Duodenal mucosa (tissue), 2 donors: Measurements from ENCODE around the gene DHX32.

Experiments
- H3K27ac ChIP-seq: one replicate; pipeline ENCODE4 v1.7.0; 2013; ENCODE audit warnings: low read depth, low read length
- H3K27me3 ChIP-seq, 2 donors: one replicate each; pipeline ENCODE4 v1.7.0; 2013; ENCODE audit warnings: low read length in 2 of 2, control low read depth in 1 of 2; ENCODE audit not compliant: insufficient read depth in 2 of 2, control insufficient read depth in 1 of 2
- H3K36me3 ChIP-seq, 2 donors: one replicate each; pipeline ENCODE4 v1.7.0; 2013; ENCODE audit warnings: low read length in 2 of 2, control low read depth in 1 of 2; ENCODE audit not compliant: insufficient read depth in 2 of 2, control insufficient read depth in 1 of 2
- H3K4me1 ChIP-seq, 2 donors: one replicate each; pipeline ENCODE4 v1.7.0; 2013; ENCODE audit warnings: low read length in 2 of 2, control low read depth in 1 of 2; ENCODE audit not compliant: insufficient read depth in 2 of 2, control insufficient read depth in 1 of 2
- H3K4me3 ChIP-seq, 2 donors: one replicate each; pipeline ENCODE4 v1.7.0; 2013; ENCODE audit warnings: low read length in 2 of 2, low read depth in 1 of 2
- H3K9ac ChIP-seq, 2 donors: one replicate each; pipeline ENCODE4 v1.7.0; 2013; ENCODE audit warnings: low read length in 2 of 2, low read depth in 1 of 2
- H3K9me3 ChIP-seq, 2 donors: one replicate each; pipeline ENCODE4 v1.7.0; 2013; ENCODE audit warnings: low read length in 2 of 2, control low read depth in 1 of 2; ENCODE audit not compliant: control insufficient read depth in 1 of 2

Gene DHX32

DNA sequence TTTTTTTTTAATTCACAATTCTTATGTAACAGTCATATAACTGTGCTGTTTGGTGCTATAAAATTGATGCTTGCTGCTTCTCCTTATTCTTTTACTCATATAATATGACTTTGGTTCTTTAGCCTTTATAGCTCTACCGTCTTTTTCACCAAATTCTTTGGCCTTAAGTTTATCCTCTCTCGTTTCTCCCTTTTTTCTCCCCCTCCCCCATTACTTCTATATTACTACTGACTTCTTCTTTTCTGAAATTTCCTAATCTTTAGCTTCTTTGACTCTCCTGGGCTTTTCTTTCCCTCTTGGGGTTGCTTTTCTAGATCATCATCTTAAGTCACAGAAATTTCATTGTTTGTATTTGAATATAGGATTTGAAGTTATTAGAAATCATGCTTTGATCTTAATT lies 54.0 kb downstream of the DHX32 start:
- H3K27ac ChIP-seq = no peak overlapping the region
- H3K9me3 ChIP-seq = no peaks in the 10 kb centered on the region
- no peak overlapping the region for H3K9ac ChIP-seq
- H3K36me3 ChIP-seq = peaks cover 34 to 50% of the 10 kb centered on the region in 2 donors
- H3K4me3 ChIP-seq = no peak overlapping the region
- H3K27me3 ChIP-seq = no peaks in the 10 kb centered on the region
- H3K4me1 ChIP-seq = peaks cover 18 to 21% of the 10 kb centered on the region in 2 donors

DNA sequence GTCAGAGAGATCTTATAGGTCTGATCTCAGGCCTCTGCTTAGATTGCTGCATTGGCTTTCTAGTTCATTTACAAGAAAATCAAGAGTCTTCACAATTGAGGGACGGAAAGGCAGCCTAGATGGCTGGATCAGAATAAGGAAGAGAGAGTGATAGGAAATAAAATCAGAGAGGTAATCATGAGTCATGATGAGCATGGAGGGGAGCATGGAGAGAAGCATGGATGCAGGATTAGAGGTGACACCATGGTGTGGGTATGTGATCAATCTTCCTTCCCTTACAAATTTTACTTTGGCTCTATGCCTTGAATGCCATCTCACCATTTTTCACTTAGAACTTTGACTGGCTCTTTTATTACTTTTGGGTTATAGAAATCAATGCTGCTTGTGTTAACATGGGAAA lies 56.4 kb downstream of the DHX32 start:
- Histone ChIP-seq H3K27ac (no peak overlapping the region), H3K27me3 (no peaks in the 10 kb centered on the region), H3K4me3 (peak overlapping the region; percentile 95 to 98), H3K36me3 (peaks cover 23 to 28% of the 10 kb centered on the region in 2 donors), H3K9me3 (no peaks in the 10 kb centered on the region), H3K4me1 (peaks cover 30 to 38% of the 10 kb centered on the region in 2 donors), H3K9ac (no peak overlapping the region)

DNA sequence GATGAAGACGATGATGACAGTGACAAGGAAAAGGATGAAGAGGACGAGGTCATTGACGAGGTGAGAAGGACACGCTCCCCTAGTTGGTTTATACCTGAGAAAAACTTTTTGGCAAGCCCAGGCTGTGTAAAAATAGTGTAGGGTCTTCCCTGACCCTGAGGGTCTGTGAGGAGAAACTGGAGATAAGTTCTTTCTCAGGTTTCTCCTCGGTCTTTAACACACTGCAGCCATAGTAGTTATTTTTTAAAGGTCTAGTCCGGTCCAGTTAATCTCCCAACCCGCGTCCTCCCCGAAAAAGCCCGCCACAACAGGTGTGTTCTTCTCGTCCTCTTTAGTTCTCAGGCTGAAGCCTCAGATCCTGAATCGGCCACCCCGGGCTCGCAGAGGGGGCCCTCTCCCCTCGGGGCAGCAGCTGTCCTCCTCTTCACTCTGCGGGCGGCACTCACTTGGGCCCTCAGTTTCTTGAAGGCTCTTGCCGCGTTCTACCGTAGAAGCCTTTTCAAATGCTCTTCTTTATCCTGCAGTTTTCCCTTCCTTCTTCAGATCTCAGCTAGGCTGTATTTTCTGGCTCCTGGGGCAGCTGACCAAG lies 57.3 kb downstream of the DHX32 start:
- no peaks in the 10 kb centered on the region for H3K27me3 ChIP-seq
- H3K9ac ChIP-seq = peak overlapping the region; percentile 90 to 94
- peaks cover 15 to 18% of the 10 kb centered on the region in 2 donors for H3K36me3 ChIP-seq
- peak overlapping the region; percentile 95 to 98 for H3K4me3 ChIP-seq
- H3K27ac ChIP-seq = no peak overlapping the region
- no peaks in the 10 kb centered on the region for H3K9me3 ChIP-seq
- H3K4me1 ChIP-seq = peaks cover 30 to 38% of the 10 kb centered on the region in 2 donors

DNA sequence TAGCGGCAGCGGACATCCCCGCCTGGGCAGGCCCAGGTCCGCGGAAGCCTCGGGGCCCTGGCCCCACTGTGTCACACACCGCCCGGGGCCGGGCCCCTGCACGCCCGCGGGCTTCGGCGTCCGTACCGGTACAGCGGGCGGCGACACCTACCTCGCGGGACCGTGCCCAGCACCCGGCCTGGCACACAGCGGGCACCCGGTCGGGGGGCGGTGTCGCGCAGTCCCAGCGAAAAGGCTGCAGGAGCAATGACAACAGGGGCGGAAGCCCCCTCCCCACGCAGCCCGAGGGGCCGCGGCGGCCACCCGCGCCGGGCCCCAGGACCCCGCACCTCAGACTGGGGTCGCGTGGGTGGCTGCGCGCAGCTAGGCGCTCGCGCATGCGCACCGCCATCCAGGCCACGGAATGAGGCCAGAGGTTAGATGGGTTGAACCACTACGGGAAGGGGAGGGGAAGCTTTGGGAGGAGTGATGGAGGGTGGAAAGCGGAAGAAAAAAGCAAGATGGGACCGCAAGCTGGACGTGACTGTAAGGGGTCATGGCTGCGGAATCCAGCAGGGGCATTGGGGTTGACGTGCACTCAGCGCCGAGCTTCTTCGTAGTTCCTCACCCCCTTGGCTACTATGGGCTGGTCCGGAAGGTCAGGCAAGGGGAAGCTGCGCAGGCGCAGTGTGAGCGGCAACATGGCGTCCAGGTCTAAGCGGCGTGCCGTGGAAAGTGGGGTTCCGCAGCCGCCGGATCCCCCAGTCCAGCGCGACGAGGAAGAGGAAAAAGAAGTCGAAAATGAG lies 58.0 kb downstream of the DHX32 start, which contains the start of the genes BCCIP and UROS:
BCCIP (plus strand) TSS at position 669 of the 785 bp plus-strand sequence; CDS start at position 681, 12 bp downstream.
UROS (minus strand) TSS at position 381 of the 785 bp plus-strand sequence. CDS start 6,759 bp downstream, outside the sequence.
- peaks cover 8 to 11% of the 10 kb centered on the region in 2 donors for H3K36me3 ChIP-seq
- H3K4me3 ChIP-seq = peak within 1 kb of the TSS; percentile 95 to 98
- no peaks in the 10 kb centered on the region for H3K27me3 ChIP-seq
- H3K27ac ChIP-seq = peak within 1 kb of the TSS; percentile 87
- peak within 1 kb of the TSS; percentile 90 to 94 for H3K9ac ChIP-seq
- H3K4me1 ChIP-seq = peaks cover 30 to 38% of the 10 kb centered on the region in 2 donors
- H3K9me3 ChIP-seq = no peaks in the 10 kb centered on the region

DNA sequence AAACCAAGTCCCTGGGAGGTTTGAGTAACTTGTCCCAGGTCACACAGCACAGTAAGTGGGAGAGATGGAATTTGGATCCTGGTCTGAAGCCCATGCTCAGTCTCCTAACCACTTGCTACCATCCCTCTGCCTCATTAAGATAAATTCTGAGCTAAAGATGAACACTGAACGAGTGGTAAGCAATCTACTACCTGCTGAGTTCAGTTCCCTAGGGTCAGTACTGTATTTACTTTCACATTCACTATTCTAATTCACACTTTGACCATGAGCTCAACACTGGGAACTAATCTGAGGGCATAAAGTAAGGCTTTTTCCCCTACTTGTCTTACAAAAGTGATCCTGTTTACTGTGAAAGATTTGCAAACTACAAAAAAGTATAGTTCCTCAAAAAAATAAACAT lies 60.4 kb downstream of the DHX32 start:
- H3K4me1 ChIP-seq = peaks cover 30 to 35% of the 10 kb centered on the region in 2 donors

DNA sequence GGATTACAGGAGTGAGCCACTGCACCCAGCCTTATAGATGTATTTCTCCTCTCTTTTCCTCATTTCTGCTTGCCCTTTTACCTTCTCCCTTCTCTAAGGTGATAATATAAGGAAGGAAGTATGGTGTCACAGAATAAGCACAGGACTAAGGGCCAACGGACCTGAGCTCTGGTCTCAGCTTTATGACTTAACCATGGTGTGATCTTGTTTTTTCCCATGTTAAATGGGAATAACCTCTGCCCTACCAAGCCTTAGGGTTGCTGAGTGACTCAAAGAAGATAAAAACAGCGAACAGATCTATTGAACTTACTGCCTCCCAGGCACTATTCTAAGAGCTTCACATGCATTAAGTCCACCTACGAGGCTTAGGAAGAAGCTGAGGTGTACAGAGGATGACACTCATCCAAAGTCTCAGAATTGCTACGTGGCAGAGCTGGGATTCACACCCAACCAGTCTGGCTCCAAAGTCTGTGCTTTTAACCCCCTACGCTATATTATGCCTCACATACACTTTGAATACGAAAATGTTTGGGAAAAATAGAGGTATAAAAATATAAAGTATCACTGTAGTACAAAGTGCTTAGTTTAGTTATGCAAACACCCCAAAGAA lies 63.6 kb downstream of the DHX32 start:
- peaks cover 5 to 31% of the 10 kb centered on the region in 2 donors for H3K36me3 ChIP-seq
- no peak overlapping the region for H3K9ac ChIP-seq
- H3K4me3 ChIP-seq = no peak overlapping the region
- H3K4me1 ChIP-seq = peaks cover 15 to 17% of the 10 kb centered on the region in 2 donors
- no peaks in the 10 kb centered on the region for H3K9me3 ChIP-seq
- no peak overlapping the region for H3K27ac ChIP-seq
- H3K27me3 ChIP-seq = no peaks in the 10 kb centered on the region

More for the DNA sequence above, 60.4 kb downstream of the DHX32 start:
- Histone ChIP-seq H3K27me3 (no peaks in the 10 kb centered on the region), H3K9ac (no peak overlapping the region), H3K9me3 (no peaks in the 10 kb centered on the region), H3K36me3 (peaks cover 0 to 3% of the 10 kb centered on the region in 2 donors), H3K4me3 (no peak overlapping the region), H3K27ac (no peak overlapping the region)

DNA sequence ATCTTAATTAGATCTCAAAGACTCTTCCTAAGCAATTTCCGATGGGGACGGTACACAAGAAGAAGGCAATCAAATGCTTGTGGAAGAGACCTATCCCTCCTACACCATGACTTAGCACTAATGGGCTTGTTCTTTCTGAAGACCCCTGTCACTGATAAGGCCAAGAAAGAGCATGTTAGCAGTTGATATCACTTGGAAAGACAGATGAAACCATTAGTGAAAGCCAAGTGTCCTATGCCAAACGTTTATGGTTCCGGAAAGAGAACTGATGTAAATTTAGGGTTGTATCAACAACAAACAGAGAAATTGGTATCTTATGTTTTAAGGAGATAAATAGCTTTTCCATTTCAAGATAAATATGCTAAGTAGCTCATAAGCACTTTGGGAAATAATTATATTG lies 64.5 kb downstream of the DHX32 start:
- Histone ChIP-seq H3K27ac (no peak overlapping the region), H3K27me3 (no peaks in the 10 kb centered on the region), H3K4me1 (peaks cover 11 to 12% of the 10 kb centered on the region in 2 donors), H3K9ac (no peak overlapping the region), H3K4me3 (no peak overlapping the region), H3K9me3 (no peaks in the 10 kb centered on the region), H3K36me3 (peaks cover 5 to 31% of the 10 kb centered on the region in 2 donors)

DNA sequence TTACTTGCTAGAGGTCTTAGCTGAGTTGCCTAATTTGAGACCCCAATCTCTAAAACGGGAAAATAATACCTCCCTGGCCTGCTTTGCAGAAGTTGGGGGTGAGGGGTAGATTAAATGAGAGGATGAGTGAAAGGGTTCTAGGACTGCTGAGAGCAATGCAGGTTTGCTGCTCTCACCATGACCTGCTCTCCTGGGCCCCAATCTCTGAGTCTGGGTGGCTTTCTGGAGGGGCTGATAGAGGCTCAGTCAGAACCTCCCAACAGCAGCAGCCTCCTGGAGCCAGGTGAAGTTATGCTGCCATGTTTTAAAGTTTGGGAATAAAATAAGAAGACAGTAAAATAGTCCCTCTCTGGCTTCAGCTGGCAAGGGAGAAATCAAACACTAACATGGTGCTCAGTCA lies 65.3 kb downstream of the DHX32 start:
- no peaks in the 10 kb centered on the region for H3K27me3 ChIP-seq
- peaks cover 3 to 7% of the 10 kb centered on the region in 2 donors for H3K4me1 ChIP-seq
- no peak overlapping the region for H3K27ac ChIP-seq
- no peak overlapping the region for H3K4me3 ChIP-seq
- no peaks in the 10 kb centered on the region for H3K9me3 ChIP-seq
- peaks cover 5 to 35% of the 10 kb centered on the region in 2 donors for H3K36me3 ChIP-seq
- no peak overlapping the region for H3K9ac ChIP-seq

DNA sequence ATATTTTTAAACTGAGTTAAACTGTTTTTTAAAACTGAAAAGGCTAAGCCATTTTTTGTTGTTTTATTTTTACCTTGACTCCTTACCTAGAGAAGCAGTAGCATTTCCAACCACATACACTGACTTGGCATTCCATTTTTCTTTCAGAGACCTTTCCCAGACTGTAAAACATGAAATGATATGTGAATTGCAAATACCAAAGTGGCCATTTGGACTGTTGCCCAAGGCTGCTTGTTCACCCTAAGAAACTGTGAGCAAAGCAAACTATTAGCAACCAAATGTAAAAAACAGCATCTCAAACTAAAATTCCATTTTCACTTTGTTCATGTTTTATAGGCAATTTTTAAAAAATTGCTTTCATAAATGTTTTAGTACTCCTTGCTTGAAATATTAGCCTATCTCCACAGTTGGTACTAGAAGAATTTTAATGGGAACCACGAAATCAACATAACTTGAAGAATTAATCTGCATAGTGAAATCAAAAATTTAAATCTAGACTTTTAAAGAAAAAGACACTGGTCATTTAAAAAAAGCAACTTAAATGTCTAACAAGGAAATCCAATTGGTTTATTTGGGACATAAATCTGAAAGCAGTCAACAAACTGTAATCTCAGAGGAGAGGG lies 68.9 kb downstream of the DHX32 start:
- H3K27ac ChIP-seq = no peak overlapping the region
- H3K27me3 ChIP-seq = no peaks in the 10 kb centered on the region
- no peaks in the 10 kb centered on the region for H3K9me3 ChIP-seq
- no peak overlapping the region for H3K4me3 ChIP-seq
- H3K9ac ChIP-seq = no peak overlapping the region
- no peaks in the 10 kb centered on the region for H3K4me1 ChIP-seq
- H3K36me3 ChIP-seq = peaks cover 9 to 54% of the 10 kb centered on the region in 2 donors
